HG02981 (cell line): ENCODE measurements around the gene MVD.
A peak's percentile ranks its signal among the peaks of the same experiment; 100 is the strongest.

Experiments used
- ATAC-seq: cut with Tn5 transposase; IDR thresholded peaks from one replicate; pipeline ENCODE4 v1.9.1; 2021; ENCODE audit warnings: mild to moderate bottlenecking, moderate library complexity; ENCODE audit not compliant: unreplicated experiment

Gene MVD

DNA sequence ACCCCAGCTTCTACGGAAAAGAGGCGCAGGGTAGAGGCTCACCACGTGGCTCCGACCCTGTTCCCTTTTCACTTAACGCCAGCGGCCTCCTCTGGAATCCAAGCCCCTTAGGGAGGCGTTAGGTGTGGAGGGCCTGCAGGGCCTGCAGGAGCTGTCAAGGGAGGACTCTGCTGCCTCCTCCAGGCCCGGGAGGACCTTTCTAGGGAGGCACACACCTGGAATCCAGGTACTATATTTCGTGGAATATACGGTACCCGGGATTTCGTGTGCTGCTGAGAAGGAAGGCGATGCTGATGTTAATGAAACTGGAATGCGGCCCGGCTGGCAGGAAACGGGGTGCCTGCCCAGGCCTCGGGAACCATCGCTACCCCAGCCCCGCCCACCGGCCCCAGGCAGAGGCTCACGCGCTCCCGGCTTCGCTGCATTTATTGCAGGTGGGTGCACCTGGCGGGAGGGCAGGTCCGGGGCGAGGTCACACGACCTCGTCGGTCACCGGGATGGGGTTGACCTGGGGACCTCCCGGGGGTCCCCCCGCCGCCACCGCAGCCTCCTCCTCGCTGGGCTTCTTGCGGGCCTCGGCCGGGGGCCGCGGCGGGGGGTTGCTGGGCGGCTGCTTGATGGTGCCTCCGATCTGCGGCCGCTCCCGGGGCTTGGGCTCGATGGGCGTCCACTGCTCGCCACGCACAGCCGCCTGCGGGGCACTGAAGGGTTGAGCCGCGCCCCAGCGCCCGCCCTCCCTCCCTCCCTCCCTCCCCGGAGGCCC, 19.8 kb downstream of the MVD start:
- no peak for ATAC-seq

DNA sequence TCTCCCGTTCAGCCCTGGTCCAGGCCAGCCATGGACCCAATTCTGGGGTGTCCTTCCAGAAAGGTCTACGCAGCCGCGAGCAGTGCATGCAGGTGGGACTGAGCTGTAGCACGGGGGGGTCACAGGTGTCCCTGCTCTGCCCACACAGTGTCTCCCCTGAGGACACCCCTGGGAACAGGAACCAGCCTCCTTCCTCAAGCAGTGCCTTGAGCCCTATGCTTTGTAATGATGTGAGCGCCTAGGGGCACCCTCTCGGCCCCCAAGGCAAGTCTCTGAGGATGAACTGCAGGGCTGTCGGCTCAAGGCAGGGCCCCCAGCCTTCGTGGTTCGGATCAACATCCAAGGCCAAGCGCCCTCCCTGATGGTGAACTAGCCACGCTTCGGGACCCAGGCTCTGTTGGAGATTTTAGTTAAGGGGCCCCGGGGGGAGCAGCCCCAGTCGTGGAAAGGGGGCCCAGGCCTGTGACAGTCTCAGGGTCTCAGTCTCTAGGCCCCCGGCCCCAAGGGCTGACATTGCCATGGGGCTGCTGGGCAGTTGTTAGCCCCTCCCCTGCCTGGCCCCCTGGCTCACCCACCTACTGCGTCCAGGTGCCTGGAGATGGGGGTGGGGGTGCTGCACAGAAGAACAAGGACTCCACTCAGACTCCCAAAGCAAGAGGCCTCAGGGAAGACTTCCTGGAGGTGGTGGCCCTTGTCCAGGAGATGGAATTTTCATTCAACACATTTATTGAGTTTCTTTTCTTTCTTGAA, 22.2 kb downstream of the MVD start:
- no peak for ATAC-seq

DNA sequence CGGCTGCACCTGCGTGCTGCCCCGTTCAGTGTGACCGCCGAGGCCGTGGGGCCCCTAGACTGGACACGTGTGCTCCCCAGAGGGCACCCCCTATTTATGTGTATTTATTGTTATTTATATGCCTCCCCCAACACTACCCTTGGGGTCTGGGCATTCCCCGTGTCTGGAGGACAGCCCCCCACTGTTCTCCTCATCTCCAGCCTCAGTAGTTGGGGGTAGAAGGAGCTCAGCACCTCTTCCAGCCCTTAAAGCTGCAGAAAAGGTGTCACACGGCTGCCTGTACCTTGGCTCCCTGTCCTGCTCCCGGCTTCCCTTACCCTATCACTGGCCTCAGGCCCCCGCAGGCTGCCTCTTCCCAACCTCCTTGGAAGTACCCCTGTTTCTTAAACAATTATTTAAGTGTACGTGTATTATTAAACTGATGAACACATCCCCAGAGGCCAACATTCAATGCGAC, 22.8 kb downstream of the MVD start:
- no peak for ATAC-seq

DNA sequence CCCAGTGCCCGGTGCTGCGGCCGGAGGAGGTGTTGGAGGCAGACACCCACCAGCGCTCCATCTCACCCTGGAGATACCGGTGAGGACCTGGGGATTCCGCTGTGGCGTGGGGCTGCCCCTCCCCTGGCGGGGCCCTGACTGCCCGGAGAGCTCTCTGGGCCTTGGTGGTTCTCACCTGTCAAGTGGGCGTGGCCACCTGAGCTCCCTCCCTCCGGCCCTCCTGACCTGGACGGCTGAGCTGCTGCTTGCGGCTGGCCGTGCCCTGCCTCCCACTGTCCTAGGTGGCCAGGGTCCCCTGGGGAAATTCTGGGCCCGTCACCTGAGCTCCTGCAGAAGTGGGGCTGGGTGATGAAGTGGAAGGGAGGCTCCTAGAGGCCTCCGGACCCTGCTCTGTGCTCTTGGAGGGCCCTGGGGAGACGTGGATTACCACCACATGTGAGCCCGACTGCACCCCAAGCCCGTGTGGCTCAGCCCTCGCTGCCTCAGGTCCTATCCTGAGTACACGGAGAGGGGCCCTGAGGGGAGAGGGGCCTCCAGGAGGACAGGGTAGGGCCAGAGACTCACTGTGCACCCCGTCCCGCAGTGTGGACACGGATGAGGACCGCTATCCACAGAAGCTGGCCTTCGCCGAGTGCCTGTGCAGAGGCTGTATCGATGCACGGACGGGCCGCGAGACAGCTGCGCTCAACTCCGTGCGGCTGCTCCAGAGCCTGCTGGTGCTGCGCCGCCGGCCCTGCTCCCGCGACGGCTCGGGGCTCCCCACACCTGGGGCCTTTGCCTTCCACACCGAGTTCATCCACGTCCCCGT, 23.5 kb downstream of the MVD start:
- ATAC-seq: no peak

DNA sequence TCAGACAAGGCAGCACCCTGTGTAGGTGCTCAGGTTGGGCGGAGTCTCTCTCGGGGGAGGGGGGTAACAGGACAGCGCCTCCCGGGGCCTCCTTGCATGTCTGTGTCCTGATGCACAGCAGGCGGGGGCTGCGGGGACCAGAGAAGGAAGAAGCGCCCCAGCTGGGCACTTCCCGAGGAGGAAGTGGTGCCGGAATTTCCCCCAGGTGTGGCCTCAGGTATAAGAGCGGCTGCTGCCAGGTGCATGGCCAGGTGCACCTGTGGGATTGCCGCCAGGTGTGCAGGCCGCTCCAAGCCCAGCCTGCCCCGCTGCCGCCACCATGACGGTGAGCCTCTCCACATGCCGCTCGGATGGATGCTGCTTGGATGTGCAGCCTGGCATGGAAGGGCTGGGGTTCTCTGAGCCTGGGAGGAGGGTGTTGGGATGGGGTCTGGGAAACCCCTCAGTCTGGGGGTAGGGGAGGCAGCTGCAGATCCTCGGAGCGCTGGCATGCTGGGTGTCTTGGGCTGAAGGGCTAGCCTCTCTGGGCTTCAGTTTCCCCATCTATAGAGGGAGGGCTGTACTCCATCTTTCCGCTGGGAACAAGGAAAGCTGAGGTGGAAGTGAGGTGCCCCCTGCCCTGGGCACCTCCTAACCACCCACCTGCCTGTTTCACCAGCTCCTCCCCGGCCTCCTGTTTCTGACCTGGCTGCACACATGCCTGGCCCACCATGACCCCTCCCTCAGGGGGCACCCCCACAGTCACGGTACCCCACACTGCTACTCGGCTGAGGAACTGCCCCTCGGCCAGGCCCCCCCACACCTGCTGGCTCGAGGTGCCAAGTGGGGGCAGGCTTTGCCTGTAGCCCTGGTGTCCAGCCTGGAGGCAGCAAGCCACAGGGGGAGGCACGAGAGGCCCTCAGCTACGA, 24.3 kb downstream of the MVD start, which contains the start of gene IL17C:
IL17C (plus strand) TSS at position 250 of the 908 bp plus-strand sequence; CDS start at position 320, 70 bp downstream.
- no peak for ATAC-seq

DNA sequence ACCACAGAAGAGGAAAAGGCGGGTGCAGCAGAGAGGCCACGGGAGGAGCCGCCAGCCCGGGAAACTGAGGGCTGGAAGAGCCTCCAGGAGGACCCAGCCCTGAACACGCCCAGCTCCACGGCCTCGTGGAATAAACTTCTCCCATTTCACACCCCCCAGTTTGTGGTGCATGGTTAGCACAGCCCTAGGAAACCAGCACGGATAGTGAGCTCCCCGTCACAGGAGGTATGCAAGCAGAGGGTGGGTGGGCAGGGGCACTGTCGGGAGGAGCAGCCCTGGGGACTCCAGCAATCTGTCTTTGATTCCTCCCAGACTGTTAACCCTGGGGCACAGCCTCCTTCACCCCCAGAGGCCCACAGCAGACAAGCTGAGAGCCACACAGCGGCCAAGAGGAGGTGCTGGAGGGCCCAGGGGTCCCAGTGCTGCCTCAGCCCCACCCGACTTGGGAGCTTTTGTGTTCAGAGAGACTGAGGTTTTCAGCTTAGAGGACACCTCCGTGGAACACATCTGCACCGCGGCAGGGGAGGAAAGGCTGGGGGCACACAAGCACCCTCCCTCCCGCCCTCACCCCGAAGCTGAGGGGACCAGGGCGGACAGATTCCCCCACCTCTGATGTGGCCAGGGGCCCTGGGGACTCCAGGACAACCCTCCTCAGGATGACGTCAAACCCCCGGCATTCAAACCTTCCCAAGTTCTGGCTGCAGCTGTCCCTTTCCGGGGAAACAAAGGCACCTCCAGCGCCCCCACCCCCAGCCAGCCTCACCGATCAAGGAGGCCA, 26.2 kb downstream of the MVD start:
- ATAC-seq: no peak

DNA sequence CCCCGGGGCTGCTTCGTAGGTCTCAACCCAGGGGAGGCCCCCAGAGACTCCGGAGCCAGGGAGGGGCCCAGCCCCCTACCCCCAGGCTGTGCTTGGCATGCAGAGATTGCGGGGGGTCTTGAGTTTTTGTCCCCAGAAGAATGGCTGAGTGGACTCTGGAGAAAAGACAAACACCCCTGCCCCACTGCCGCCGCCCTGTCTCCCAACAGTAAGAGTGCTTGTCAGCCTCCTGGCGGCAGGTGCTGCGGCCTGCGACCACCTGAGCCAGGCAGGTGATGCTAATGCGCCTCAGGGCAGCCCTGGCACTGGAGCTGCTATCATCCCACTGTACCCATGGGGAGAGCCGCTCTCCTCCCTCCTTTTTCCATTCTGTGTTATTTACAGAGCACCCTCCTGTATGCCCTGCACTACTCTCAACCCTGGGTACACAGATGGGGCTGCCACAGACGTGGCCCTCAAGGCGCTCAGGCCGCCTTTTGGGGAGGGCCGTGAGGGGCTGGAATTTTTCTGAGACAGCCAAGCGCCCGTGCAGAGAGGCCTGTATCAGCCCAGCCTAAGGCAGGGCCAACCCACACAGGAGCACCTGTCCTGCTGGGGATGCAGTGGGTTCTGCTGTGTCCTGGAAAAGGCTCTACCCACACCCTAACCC, 27.1 kb downstream of the MVD start:
- no peak for ATAC-seq

DNA sequence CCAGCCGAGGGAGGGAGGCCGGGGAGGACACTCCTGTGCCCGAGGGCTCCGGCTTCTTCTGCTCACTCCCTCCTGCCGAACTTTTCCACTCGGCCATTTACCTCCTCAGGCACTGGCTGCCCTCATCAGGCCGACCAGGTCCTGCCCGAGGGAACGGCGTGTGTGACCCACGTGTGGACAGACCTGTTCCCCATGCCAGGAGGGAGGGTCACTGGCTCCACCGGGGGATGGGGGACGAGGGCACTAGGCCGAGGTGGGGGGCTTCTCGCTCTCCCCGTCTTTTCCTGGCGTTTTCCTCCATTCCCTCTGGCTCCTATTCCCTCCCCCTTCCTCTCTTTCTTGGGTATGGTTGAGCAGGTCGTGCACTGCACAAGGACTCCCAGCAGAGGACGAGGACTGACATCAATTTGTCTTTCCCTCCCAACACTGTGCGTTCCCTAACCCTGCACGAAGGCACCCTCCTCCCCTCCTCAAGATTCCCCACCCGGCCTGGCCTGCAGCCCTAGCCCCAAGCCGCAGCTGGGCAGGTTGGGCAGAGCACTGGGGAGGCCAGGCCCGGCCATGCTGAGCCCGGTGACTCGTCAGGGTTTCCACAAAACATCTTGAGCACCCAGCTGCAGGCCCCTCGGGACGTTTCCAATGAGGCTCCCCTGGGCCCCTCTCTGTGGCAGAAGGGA, 27.8 kb downstream of the MVD start:
- ATAC-seq: no peak

DNA sequence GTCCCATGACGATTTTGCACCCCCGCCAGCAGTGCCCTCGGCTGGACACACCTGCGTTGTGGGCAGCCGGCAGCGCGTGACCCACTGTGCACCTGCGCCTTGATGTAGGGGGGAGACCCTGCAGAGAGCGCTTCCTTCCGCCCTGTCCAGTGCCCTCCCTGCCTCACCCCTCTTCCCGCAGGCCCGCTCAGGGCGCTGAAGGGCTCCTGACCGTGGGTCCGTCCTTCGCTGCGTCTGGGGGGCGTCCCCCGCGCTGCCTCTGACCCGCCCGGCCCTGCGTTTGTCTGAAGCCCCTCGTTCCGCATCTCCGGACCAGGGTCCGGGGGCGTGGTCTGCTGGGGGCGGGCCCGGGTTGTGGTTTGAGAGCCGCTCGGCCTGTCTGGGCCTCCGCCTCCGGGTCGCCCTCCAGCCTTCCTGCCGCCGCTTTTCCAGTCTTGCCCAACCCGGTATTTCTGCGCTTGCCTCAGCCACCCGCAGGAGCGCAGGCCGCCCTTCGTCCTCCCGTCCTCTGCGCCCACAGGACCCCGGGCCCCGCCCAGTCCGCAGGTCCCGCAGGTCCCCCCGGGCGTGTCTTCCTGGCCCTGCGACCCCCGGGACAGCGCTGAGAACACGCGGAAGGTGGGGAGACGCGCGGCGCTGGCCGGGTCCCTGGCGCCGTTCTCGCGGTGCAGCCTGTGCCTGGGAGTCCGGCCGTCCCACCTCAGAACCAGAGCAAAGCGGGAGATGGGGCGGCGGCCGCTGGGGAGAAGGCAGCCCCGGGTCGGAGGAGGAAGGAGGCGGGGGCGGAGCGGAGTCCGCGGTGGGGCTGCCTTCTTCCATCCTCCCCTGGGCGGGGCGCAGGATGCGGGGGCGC, 28.5 kb downstream of the MVD start:
- ATAC-seq: peak; percentile 41

DNA sequence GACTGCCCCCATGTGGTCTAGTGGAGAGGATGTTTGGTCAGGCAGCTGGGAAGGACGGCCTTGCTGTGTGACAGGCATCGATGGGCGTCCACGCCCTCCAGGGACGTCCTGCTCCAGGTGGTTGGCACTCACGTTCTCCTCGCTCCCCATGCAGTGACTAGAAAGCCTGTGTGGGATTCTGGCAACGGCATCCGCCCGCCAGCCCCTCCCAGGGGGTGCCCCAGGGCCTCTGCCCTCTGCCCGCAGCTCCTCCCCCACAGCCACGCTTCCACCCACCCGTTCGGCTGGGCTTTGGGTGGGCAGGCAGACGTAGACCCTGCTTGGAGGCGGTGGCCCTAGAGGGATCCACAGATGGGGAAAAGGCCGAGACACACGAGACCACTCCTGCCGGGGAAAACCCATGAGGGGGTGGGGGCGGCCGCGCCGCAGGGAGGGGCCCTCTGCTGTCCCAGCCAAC, 29.2 kb downstream of the MVD start:
- ATAC-seq: peak; percentile 34

DNA sequence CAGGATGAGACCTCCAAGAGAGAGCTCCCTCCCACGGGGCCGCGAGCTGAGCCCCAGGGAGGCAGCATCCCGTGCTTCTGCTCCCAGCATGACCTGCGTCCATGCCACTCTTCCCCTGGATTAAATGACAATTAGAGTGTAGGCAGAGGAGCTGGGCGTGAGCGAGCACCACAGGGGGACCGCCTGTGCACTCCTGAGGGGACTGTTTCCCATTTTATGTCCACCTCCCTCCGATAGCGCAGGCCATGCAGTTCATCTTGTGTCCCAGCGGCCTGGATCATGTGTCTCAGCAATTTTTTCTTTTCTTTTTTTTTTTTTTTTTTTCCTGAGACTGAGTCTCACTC, 30.3 kb downstream of the MVD start:
- ATAC-seq: no peak

DNA sequence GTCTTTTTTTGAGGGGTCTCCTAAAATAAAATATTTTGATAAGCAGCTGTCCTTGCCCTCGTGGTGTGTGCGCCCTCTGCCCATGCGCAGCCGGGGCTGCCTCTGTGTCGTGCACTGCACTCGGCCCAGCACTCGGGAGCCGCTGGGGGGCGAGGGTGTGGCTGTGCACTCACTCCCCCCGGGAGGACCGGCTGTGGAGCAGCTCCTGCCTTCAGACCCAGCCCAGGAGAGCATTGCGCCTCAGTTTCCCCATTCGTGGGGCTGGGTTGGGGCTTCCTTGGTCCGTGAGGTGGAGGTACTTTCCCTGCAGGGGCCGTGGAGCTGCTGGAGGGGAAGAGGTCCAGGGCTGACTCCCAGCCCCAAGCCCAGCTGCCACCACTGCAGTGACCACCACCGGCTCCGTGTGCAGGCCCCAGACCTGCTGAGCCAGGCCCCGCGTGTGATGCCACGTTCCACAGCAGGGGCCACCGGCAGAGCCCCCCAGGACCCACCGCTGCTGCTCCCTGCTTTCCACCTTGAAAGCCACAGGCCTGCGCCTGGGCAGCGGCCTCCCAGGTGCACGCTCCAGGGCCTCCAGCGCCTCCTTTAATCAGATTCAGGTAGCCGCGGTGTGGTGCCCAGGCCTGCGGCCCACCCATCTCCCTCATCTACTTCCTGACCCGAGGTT, 30.8 kb downstream of the MVD start:
- no peak for ATAC-seq

DNA sequence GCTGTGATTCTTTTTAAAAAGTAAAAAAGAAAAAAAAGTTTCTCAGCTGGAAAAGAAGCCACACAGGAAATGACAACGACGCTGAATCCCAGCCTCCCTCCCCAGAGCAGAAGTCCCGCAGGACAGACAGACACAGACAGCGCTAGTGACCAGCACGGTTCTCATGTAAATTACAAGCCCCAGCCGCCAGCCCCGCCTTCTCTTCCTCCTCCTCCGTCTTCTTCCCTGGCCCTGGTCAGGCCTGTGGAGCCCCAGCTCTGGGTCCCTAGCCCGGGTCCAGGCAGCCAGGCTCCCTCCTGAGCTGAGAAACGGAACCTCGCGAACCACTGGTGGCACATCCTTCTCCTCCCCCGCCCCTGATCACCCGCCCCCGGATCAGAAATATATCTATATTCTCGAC, 31.5 kb downstream of the MVD start:
- ATAC-seq: no peak

DNA sequence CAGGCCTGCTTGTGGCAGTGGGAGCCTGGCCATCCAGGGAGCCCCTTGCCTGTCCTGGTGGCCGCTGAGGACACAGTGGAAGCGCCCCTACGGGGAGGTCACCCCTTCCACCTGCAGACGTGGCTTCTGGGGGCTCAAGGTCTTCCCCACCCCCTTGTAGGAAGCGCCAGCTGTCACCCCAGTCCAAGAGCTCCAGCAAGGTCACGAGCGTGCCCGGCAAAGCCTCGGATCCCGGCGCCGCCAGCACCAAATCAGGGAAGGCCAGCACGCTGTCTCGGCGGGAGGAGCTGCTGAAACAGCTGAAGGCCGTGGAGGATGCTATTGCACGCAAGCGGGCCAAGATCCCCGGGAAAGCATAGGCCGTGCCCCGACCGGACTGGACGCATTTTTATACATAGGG, 31.9 kb downstream of the MVD start:
- no peak for ATAC-seq

DNA sequence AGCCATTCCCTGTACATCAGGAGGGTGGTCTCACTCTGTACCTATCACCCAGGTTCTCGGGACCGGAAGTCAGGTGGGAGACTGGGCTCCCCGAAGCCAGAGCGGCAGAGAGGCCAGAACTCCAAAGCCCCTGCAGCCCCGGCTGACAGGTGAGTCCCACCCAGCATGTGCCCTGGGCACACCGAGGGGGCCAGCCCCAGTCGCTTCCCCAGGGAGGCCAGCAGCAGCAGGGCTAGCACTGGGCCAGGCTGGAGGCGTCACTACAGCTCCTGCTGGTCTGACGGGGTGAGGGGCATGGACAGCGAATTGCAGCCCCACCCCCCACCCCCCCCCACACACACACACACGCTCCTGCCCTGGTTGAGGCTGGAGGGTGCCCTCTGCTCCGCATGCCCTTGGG, 32.5 kb downstream of the MVD start:
- no peak for ATAC-seq

DNA sequence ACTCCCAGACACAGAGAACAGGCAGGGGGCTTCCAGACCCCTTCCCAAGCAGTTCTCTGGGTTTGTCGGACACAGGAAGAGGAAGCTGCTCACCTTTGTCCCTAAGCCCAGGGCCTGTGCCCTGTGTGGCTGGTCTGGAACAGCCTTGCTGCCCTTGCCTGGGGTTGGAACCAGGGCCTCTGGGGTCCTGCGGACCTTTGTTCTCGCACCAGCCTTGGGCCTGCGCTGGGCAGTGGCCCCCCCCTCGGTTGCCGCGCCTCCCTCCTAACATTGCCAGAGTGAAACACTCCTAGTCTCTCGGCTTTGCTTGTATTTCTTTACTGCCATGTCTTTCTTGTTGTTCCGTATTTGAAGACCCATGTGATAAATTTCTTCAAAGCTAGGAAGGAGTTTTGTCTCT, 33.1 kb downstream of the MVD start:
- ATAC-seq: no peak

DNA sequence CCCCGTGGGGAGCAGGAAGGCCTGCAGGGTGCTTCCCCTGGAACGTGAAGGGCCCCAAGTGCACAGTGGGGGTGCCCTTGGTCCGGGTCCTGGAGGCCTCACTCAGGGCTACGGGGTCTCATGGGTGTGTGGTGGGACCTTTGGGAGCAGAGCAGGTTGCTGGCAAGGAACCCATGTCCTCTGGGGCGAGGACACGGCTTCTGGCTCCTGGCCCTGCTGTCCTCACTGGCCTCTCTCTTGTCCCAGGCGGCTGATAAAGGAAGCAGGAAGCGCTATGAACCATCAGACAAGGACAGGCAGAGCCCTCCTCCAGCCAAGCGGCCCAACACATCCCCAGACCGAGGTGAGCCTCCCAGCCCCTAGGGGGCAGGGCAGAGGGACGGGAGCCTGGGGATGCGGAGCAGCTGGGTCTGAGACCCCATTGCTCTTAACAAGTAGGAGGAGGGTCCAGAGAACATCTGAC, 34.3 kb downstream of the MVD start:
- ATAC-seq: no peak
